HepG2 (cell line): ENCODE measurements around the gene NAIF1. TPM values are rescaled to one million over a fixed set of nuclear protein-coding genes. Genes with fewer than 3 reads are reported as not detected.

Experiments
- ATAC-seq: fragments of 200-7000 bp; cut with Tn5 transposase; 3 replicates; pipeline ENCODE4 v1.9.1; 2020; ENCODE audit warnings: mild to moderate bottlenecking, moderate library complexity
- BruUV-seq: library from RNA; stranded (reverse); fragments of 400-500 nt; replicated peaks from 2 replicates; lab custom pipeline; 2021; lab: Mats Ljungman, UMichigan
- CTCF ChIA-PET: fragments of 300-600 bp; formaldehyde crosslinking; extraction: SDS; loops from one replicate; lab custom pipeline; 2021; ENCODE audit warnings: low total read pairs, inconsistent platforms, low intra/inter-chr PET ratio; lab: Yijun Ruan, JAX
- POLR2A ChIA-PET: fragments of 350-600 bp; sonication (Branson Sonifier 250); formaldehyde crosslinking; loops from one replicate; lab custom pipeline; 2020; ENCODE audit warnings: antibody characterized with exemption, inconsistent platforms; lab: Yijun Ruan, JAX
- DNase-seq: peaks from one replicate; pipeline ENCODE4 v3.0.0-alpha.2; 2015; ENCODE audit warnings: low spot score
- FAIRE-seq: peaks from 3 replicates; lab custom pipeline; 2011; peaks lifted over from hg19 to GRCh38; lab: Jason Lieb, UNC
- H2AFZ ChIP-seq: one replicate; pipeline ENCODE4 v1.6.1; 2011; ENCODE audit warnings: low read length, inconsistent platforms
- H3K27ac ChIP-seq: fragments of 300-600 bp; 3 replicates; pipeline ENCODE4 v1.8.0; 2011; ENCODE audit warnings: mixed run types, mild to moderate bottlenecking, mixed read lengths, low read length, inconsistent platforms; ENCODE audit not compliant: insufficient read depth; ENCODE audit errors: extremely low read length
- H3K27me3 ChIP-seq, 2 experiments: fragments of 200-600 bp in 1 of 2; 2 replicates in 1 of 2; 3 replicates in 1 of 2; pipeline versions ENCODE4 v1.6.0 to v1.8.0; 2011; ENCODE audit warnings: low read length in 2 of 2, mild to moderate bottlenecking in 2 of 2, moderate library complexity in 2 of 2, inconsistent platforms in 1 of 2; ENCODE audit not compliant: insufficient read depth in 2 of 2, control insufficient read depth in 1 of 2
- H3K36me3 ChIP-seq, 2 experiments: fragments of 200-600 bp in 1 of 2; replicated peaks in 1 of 2; 2 replicates in 1 of 2; 3 replicates in 1 of 2; pipeline versions ENCODE4 v1.5.1 to v1.8.0; 2011; ENCODE audit warnings: low read length in 2 of 2, inconsistent platforms in 1 of 2; ENCODE audit not compliant: insufficient read depth in 2 of 2, control insufficient read depth in 1 of 2
- H3K4me1 ChIP-seq: 2 replicates; pipeline ENCODE4 v1.5.1; 2012; ENCODE audit warnings: low read length, inconsistent platforms; ENCODE audit not compliant: insufficient read depth
- H3K4me2 ChIP-seq: 2 replicates; pipeline ENCODE4 v1.6.0; 2011; ENCODE audit warnings: low read depth, low read length, inconsistent platforms
- H3K4me3 ChIP-seq, 3 experiments: fragments of 200-600 bp in 1 of 3; sonication (generic), shearing (Covaris generic) in 1 of 3; replicated peaks in 1 of 3; 2 replicates each; pipeline ENCODE4 v1.5.1; 2011 to 2016; ENCODE audit warnings: low read length in 3 of 3, inconsistent platforms in 2 of 3, low read depth in 2 of 3, mild to moderate bottlenecking in 2 of 3, control low read depth in 1 of 3, mixed read lengths in 1 of 3; ENCODE audit not compliant: insufficient read depth in 1 of 3
- H3K79me2 ChIP-seq: one replicate; pipeline ENCODE4 v1.6.1; 2011; ENCODE audit warnings: low read length, inconsistent platforms; ENCODE audit not compliant: insufficient read depth
- H3K9ac ChIP-seq: 2 replicates; pipeline ENCODE4 v1.6.0; 2011; ENCODE audit warnings: mild to moderate bottlenecking, low read depth, low read length, inconsistent platforms; ENCODE audit not compliant: insufficient read depth
- H3K9me3 ChIP-seq: 2 replicates; pipeline ENCODE4 v1.5.1; 2012; ENCODE audit warnings: mild to moderate bottlenecking, low read length
- H4K20me1 ChIP-seq: 2 replicates; pipeline ENCODE4 v1.6.0; 2011; ENCODE audit warnings: inconsistent platforms, mild to moderate bottlenecking, low read length, moderate library complexity; ENCODE audit not compliant: insufficient read depth
- DNMT1 ChIP-seq: sonication (generic); formaldehyde crosslinking; IDR thresholded peaks from 2 replicates; pipeline ENCODE4 v1.5.1; 2020; ENCODE audit warnings: mild to moderate bottlenecking, missing genetic modification reagents
- GABPA ChIP-seq, 2 experiments: IDR thresholded peaks; 2 replicates each; pipeline ENCODE4 v1.6.1; 2011 to 2016; ENCODE audit warnings: low read depth in 2 of 2, low read length in 1 of 2, missing biosample characterization in 1 of 2, missing genetic modification characterization in 1 of 2
- NFYB ChIP-seq: sonication (generic); formaldehyde crosslinking; IDR thresholded peaks from 2 replicates; pipeline ENCODE4 v1.4.0; 2020; ENCODE audit warnings: missing genetic modification reagents
- NFYC ChIP-seq: IDR thresholded peaks from 2 replicates; pipeline ENCODE4 v1.6.1; 2016; ENCODE audit warnings: missing genetic modification reagents, missing compliant biosample characterization
- RBFOX2 ChIP-seq: fragments of 200-400 bp; formaldehyde crosslinking; IDR thresholded peaks from 2 replicates; pipeline ENCODE4 v1.6.1; 2017; ENCODE audit warnings: low read depth, mild to moderate bottlenecking, low read length
- SKIL ChIP-seq: sonication (generic); formaldehyde crosslinking; IDR thresholded peaks from 2 replicates; pipeline ENCODE4 v1.8.0; 2022; ENCODE audit warnings: missing genetic modification reagents, mild to moderate bottlenecking, moderate library complexity, borderline replicate concordance
- SSRP1 ChIP-seq: IDR thresholded peaks from 2 replicates; pipeline ENCODE4 v1.6.1; 2016; ENCODE audit warnings: control low read depth
- TBX2 ChIP-seq: sonication (generic); formaldehyde crosslinking; IDR thresholded peaks from 2 replicates; pipeline ENCODE4 v1.5.0; 2020; ENCODE audit warnings: missing genetic modification reagents, mild to moderate bottlenecking, borderline replicate concordance
- USF2 ChIP-seq, 2 experiments: sonication (generic) in 1 of 2; formaldehyde crosslinking in 1 of 2; IDR thresholded peaks; 2 replicates each; pipeline versions ENCODE4 v1.5.1 to v1.6.1; 2011 to 2020; ENCODE audit warnings: borderline replicate concordance in 1 of 2, low read depth in 1 of 2, low read length in 1 of 2, mild to moderate bottlenecking in 1 of 2, missing genetic modification reagents in 1 of 2, moderate library complexity in 1 of 2
- ZNF143 ChIP-seq: sonication (generic); formaldehyde crosslinking; IDR thresholded peaks from 2 replicates; pipeline ENCODE4 v1.4.0; 2020; ENCODE audit warnings: missing genetic modification reagents
- ZNF546 ChIP-seq: sonication (generic); formaldehyde crosslinking; conservative IDR thresholded peaks from 2 replicates; pipeline ENCODE4 v1.8.1; 2023; ENCODE audit warnings: mild to moderate bottlenecking, missing genetic modification reagents
- WGBS: methylation state at CpG from one replicate; pipeline ENCODE4 v1.1.6; 2017; ENCODE audit warnings: low lambda C conversion rate; 5-methylcytosine and 5-hydroxymethylcytosine counted together
- in situ Hi-C: cut with HindIII; loops from 2 replicates; pipeline ENCODE4 v1.10.0; 2017; ENCODE audit warnings: low pct_unique_long_range_greater_than_20kb; ENCODE audit not compliant: extremely low pct_ligation_motif_present
- intact Hi-C: fragments of 100-400 bp; cut with micrococcal nuclease; formaldehyde crosslinking; loops from one replicate; pipeline ENCODE4 v1.10.0; 2022; ENCODE audit not compliant: unreplicated experiment
- polyA plus RNA-seq, 8 experiments: library from polyadenylated mRNA; depleted of rRNA in 3 of 8; stranded (reverse) in 7 of 8; unstranded in 1 of 8; fragments of >200 nt; fragmentation: Illumina TruSeq in 4 of 8; extraction: Trizol in 4 of 8; gene quantifications; 2 replicates each; pipeline versions ENCODE4 v1.2.1 to v1.2.3, GENCODE V29; 2011 to 2016; ENCODE audit warnings: low read depth in 4 of 8, missing spikeins in 1 of 8, mixed read lengths in 1 of 8; ENCODE audit not compliant: insufficient read depth in 1 of 8
- total RNA-seq, 5 experiments: library from RNA; depleted of rRNA; stranded (reverse); fragments of >200 nt; fragmentation: Illumina TruSeq; extraction: Trizol; gene quantifications; 2 replicates each; pipeline ENCODE4 v1.2.3, GENCODE V29; 2016; ENCODE audit warnings: low read depth in 1 of 5

NAIF1 gene
- total and polyA plus RNA-seq, 2 of the 13 experiments (the other 11 are each of a cell fraction or from before 2014, with no cell fraction given) = 6.0 to 6.9 TPM

- intact Hi-C loops (no loop called here), in situ Hi-C loops (no loop called here)
- Histone ChIP-seq H3K79me2 (no peaks in the 10 kb centered on the region), H3K27me3 (no peaks in the 10 kb centered on the region), H3K4me3 (no peak overlapping the region), H2AFZ (no peak overlapping the region), H3K9me3 (no peaks in the 10 kb centered on the region), H3K4me2 (peak overlapping the region; percentile 42; the same call in 1 of the 2 replicates), H3K9ac (no peak overlapping the region), H3K27ac (no peak overlapping the region), H3K4me1 (peaks cover 83% of the 10 kb centered on the region), H4K20me1 (no peaks in the 10 kb centered on the region), H3K36me3 (no peaks in the 10 kb centered on the region)
- BruUV-seq = no TSS peak
- ChIA-PET CTCF (no interaction called here), POLR2A (no interaction called here)
- DNase-seq (no peak), ATAC-seq (no peak), FAIRE-seq (no peak)
- TF ChIP-seq ZNF143 (CRISPR knock-in tag) (no peak), ZNF546 (no peak), TBX2 (CRISPR knock-in tag) (no peak), SSRP1 (CRISPR knock-in tag) (no peak), RBFOX2 (no peak), SKIL (CRISPR knock-in tag) (no peak), GABPA (IDR thresholded peaks at IDR 0.05; ENCODE audit: low read depth, low read length) (no peak), GABPA (CRISPR knock-in tag; IDR thresholded peaks at IDR 0.05; ENCODE audit: low read depth) (no peak)
- 3% methylated on average over 3 of the region's 3 CpGs for WGBS
Measured at GRCh38 chr9:128049843-128050242, 17.3 kb downstream of the NAIF1 start.

GRCh38 chr9:128048663-128049062, 18.5 kb downstream of the NAIF1 start:
- H3K9ac ChIP-seq = no peak overlapping the region
- intact Hi-C loops = no loop called here
- in situ Hi-C loops = no loop called here
- no peak overlapping the region for H2AFZ ChIP-seq
- H4K20me1 ChIP-seq = no peaks in the 10 kb centered on the region
- H3K27ac ChIP-seq = no peak overlapping the region
- H3K36me3 ChIP-seq = no peaks in the 10 kb centered on the region
- H3K4me3 ChIP-seq = no peak overlapping the region
- H3K27me3 ChIP-seq = no peaks in the 10 kb centered on the region
- POLR2A ChIA-PET = no interaction called here
- H3K4me2 ChIP-seq = no peak overlapping the region
- no TSS peak for BruUV-seq
- no peak for TF ChIP-seq DNMT1 (CRISPR knock-in tag)
- peak; percentile 82 for TF ChIP-seq NFYC (CRISPR knock-in tag)
- peak; percentile 74 for TF ChIP-seq NFYB (CRISPR knock-in tag)
- peak; percentile 40; the same call in 1 of the 2 replicates for TF ChIP-seq USF2 (IDR thresholded peaks at IDR 0.05; ENCODE audit: low read depth, low read length)
- TF ChIP-seq USF2 (CRISPR knock-in tag; IDR thresholded peaks at IDR 0.05; ENCODE audit: borderline replicate concordance) = peak; percentile 73; the same call in 1 of the 2 replicates
- TF ChIP-seq, all 625 proteins: peak for 3
- ATAC-seq (peak; percentile 66), DNase-seq (no peak), FAIRE-seq (no peak)
- no peaks in the 10 kb centered on the region for H3K79me2 ChIP-seq
- CTCF ChIA-PET = no interaction called here
- no peaks in the 10 kb centered on the region for H3K9me3 ChIP-seq
- peaks cover 83% of the 10 kb centered on the region for H3K4me1 ChIP-seq
